ENCODE data around the gene HOXB9. TPM values are rescaled to one million over a fixed set of nuclear protein-coding genes. Genes with fewer than 3 reads are reported as not detected.
A peak's percentile ranks its signal among the peaks of the same experiment; 100 is the strongest.

HOXB9 gene
- total and polyA plus RNA-seq, 8 donors, result 0.09 to 0.61 (median 0.15) TPM; not detected in 2

DNA sequence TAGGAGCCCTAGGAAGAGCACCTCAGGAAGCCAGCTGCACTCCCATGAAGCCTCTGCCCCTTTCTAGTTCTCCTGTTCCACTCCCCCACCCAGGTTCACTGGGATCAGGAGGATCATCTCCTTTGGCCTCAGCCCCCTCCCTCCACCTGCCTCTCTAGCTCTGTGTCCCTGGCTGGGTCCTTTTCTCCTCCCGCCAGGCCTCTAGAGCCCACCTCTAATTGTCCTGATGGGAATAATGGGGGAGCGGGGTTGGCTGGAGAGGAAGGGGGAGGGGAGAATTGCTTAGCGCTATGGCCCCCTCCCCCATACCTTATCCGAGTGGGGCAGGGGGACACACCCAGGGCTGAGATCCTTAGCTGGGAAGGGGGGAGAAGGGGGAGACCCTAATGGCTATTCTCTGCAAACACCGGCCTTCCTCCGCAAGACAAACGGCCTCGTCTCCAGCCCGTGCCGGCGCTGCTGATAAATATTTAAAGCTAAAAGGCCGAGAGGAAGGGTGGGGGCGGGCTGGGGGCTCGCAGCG, 16.3 kb downstream of the HOXB9 start:
- Histone ChIP-seq H3K27ac (no peak overlapping the region), H3K9me3 (no peaks in the 10 kb centered on the region), H3K4me1 (peaks cover 0 to 49% of the 10 kb centered on the region in 2 donors), H3K4me3 (peak overlapping the region; percentile 41 to 48), H3K36me3 (no peaks in the 10 kb centered on the region), H3K27me3 (peaks cover 87 to 100% of the 10 kb centered on the region in 2 donors)
- intact Hi-C loops (cut with DNase I), result no loop called here
- TF ChIP-seq, protein P1, sequence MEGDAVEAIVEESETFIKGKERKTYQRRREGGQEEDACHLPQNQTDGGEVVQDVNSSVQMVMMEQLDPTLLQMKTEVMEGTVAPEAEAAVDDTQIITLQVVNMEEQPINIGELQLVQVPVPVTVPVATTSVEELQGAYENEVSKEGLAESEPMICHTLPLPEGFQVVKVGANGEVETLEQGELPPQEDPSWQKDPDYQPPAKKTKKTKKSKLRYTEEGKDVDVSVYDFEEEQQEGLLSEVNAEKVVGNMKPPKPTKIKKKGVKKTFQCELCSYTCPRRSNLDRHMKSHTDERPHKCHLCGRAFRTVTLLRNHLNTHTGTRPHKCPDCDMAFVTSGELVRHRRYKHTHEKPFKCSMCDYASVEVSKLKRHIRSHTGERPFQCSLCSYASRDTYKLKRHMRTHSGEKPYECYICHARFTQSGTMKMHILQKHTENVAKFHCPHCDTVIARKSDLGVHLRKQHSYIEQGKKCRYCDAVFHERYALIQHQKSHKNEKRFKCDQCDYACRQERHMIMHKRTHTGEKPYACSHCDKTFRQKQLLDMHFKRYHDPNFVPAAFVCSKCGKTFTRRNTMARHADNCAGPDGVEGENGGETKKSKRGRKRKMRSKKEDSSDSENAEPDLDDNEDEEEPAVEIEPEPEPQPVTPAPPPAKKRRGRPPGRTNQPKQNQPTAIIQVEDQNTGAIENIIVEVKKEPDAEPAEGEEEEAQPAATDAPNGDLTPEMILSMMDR (IDR thresholded peaks at IDR 0.05), result no peak
- DNase-seq (no peak), ATAC-seq (no peak)

DNA sequence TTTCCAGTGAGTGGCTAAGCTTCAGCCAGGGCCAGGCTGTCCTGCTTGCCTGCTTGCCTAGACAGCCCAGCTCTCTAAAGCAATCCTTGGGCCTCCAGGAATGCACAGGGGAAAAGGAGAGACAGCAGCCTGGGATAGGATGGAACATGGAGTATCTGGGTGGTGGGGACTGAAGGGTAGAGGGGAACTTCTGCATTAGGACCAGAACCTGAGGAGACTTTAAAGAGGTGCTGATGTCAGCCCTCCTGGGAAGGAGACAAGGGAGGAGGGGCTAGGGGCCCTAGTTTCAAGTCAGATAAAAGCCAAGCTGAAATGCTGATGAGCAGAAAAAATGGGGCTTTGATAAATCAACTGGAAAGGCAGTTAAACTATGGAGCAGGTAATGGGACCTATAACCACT, 17.1 kb downstream of the HOXB9 start:
- intact Hi-C loops (cut with DNase I), result no loop called here

DNA sequence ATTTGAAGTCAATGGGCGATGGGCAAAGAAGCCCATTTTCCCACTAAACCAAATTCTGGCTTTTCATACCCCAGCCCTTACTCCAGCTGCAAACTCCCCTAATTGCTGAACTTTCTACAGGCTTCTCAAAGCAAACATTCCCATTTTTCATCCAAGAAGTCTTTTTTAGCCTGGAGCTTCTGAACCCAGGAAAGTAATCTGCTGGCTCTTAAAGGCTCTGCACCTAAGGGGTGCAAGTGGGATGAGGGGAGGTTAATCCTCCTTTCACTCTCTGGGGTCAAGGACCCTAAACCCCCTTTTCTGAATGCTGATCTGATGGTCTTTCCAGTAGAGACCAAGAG, 17.7 kb downstream of the HOXB9 start:
- peaks cover 84 to 100% of the 10 kb centered on the region in 2 donors for H3K27me3 ChIP-seq
- peaks cover 0 to 41% of the 10 kb centered on the region in 2 donors for H3K4me1 ChIP-seq
- TF ChIP-seq, protein P1 (IDR thresholded peaks at IDR 0.05), result no peak
- H3K27ac ChIP-seq, result no peak overlapping the region
- ATAC-seq (no peak), DNase-seq (no peak)
- intact Hi-C loops (cut with DNase I), result no loop called here
- no peaks in the 10 kb centered on the region for H3K36me3 ChIP-seq
- no peaks in the 10 kb centered on the region for H3K9me3 ChIP-seq
- H3K4me3 ChIP-seq, result no peak overlapping the region

More for the DNA sequence above, 17.1 kb downstream of the HOXB9 start:
- Histone ChIP-seq H3K36me3 (no peaks in the 10 kb centered on the region), H3K4me1 (peaks cover 0 to 45% of the 10 kb centered on the region in 2 donors), H3K9me3 (no peaks in the 10 kb centered on the region), H3K27ac (no peak overlapping the region), H3K4me3 (no peak overlapping the region), H3K27me3 (peaks cover 84 to 100% of the 10 kb centered on the region in 2 donors)
- TF ChIP-seq, protein P1 (IDR thresholded peaks at IDR 0.05), result no peak
- DNase-seq (no peak), ATAC-seq (no peak)

DNA sequence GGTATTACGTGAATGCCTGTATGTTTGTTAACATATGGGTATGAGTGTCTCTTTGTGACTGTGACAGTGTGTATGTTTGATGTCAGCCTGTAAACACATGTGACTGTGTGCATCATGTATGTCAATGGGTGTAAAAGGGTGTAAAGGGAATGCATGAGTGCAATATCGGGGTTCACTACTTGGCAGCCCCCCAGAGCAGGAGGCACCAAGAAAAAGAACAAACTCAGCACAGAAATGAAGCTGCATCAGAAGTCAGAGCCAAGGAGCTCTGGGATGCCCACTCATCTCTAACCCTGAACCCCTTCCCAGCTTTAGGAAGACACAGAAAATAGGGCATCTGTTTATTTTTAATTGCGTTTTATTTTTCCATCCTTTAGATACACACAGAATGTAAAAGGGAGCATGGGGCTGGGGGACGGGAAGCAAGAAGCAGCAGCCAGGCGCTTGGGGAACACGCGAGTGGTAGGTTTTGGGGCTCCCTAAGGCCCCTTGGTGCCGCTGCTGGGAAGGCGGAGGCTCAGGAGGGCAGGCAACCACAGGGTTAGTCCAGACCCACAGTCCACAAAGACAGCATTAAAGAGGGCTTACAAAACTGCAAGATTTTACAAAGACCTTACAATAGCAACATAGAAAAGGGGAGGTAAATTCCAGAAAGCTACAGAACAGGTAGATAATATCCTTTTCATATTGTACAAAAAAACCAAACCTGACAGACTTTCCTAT, 19.1 kb downstream of the HOXB9 start:
- Histone ChIP-seq H3K27me3 (peaks cover 87 to 100% of the 10 kb centered on the region in 2 donors), H3K4me1 (peaks cover 3 to 35% of the 10 kb centered on the region in 2 donors), H3K36me3 (no peaks in the 10 kb centered on the region), H3K4me3 (no peak overlapping the region), H3K27ac (no peak overlapping the region), H3K9me3 (no peaks in the 10 kb centered on the region)
- intact Hi-C loops (cut with DNase I), result no loop called here
- TF ChIP-seq, protein P1 (IDR thresholded peaks at IDR 0.05), result no peak
- DNase-seq, result no peak
- no peak for ATAC-seq

DNA sequence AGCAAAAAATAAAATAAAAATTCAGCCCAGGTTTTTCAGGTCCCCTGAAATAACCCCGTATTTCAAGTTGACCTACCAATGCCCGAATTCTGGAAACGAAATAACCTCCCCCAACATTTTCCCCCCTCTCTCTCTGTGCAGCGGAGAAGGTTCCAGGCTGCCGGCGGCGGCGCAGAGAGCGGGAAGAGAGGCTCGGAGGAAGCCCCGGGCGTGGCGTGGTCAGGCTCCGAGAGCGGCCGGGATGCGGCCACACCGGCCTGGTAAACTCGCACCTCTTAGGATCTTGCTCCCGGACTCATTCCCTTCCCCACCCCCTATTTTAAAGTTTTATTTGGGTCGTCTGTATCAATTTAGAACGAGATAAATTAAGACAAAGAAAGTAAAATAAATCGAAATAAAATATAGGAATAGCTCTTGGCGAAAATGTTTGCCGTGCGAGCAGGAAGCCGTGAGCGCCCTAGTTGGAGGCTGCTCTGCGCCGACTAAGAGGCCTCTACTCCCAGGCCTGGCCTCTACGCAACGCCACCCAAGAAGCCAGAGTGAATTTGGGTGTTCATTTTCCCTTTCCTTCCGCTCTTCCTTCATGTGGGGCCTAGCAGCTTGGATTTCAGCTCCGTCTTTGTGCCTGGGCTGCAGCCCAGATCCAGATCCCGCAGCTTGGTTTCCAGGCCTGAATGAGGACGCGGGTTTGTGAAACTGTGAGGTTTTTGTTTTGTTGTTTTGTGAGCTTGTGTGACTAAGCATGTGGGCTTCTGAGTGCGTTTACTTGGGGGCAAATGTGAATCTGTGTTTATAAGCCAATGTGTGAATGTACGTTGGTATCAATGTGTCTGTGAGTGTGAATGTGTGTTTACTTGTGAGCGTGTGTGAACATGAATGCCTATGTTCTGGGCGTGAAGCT, 19.9 kb downstream of the HOXB9 start:
- TF ChIP-seq, protein P1 (IDR thresholded peaks at IDR 0.05), result no peak
- no peak overlapping the region for H3K4me3 ChIP-seq

More for the DNA sequence above, 19.9 kb downstream of the HOXB9 start:
- H3K36me3 ChIP-seq, result no peaks in the 10 kb centered on the region
- intact Hi-C loops (cut with DNase I), result no loop called here
- no peak for ATAC-seq
- H3K9me3 ChIP-seq, result no peaks in the 10 kb centered on the region
- no peak overlapping the region for H3K27ac ChIP-seq
- H3K4me1 ChIP-seq, result peaks cover 3 to 30% of the 10 kb centered on the region in 2 donors
- no peak for DNase-seq
- peaks cover 89 to 100% of the 10 kb centered on the region in 2 donors for H3K27me3 ChIP-seq
